GM23248 (cell line): ENCODE results near the gene TRIP4.

Source experiments
- EZH2 ChIP-seq: fragments of 200-600 bp; sonication (generic); IDR thresholded peaks from 2 replicates; pipeline ENCODE4 v1.6.1; 2018; ENCODE audit warnings: antibody characterized with exemption, mild to moderate bottlenecking; ENCODE audit not compliant: insufficient read depth, poor library complexity, severe bottlenecking
- EZH2phosphoT487 ChIP-seq: fragments of 200-600 bp; sonication (generic); IDR thresholded peaks from 2 replicates; pipeline ENCODE4 v1.6.1; 2018; ENCODE audit warnings: antibody characterized with exemption, moderate library complexity, mild to moderate bottlenecking, low read depth; ENCODE audit not compliant: insufficient read depth

GRCh38 chr15:64381000-64381751 lies 6.5 kb upstream of the TRIP4 start, which contains the start of gene PCLAF:
- TF ChIP-seq EZH2 (no peak), EZH2phosphoT487 (no peak)
